Posterior cingulate gyrus (tissue), 11 donors: Measurements from ENCODE around the gene CCDC92.
"Not testable (repeated sequence)": the region's sequence is repeated elsewhere in the genome, so short reads cannot be mapped to it uniquely, and the experiment has no call there.

Source experiments
- DNase-seq, 10 donors: peaks; one replicate each; pipeline versions ENCODE4 v3.0.0 to v3.0.0-alpha.2; 2020 to 2021; ENCODE audit warnings: mixed read lengths in 3 of 10
- intact Hi-C: fragments of 100-400 bp; cut with DNase I; formaldehyde crosslinking; loops from one replicate; pipeline ENCODE4 v1.15.1; 2023

The CCDC92 gene

GRCh38 chr12:123916729-123917128 is 55.9 kb downstream of the CCDC92 start:
- DNase-seq: no peak
- intact Hi-C loops: no loop called here

- no peak for DNase-seq
- intact Hi-C loops: no loop called here
Observed at GRCh38 chr12:123914726-123915333, 57.8 kb downstream of the CCDC92 start.

DNA sequence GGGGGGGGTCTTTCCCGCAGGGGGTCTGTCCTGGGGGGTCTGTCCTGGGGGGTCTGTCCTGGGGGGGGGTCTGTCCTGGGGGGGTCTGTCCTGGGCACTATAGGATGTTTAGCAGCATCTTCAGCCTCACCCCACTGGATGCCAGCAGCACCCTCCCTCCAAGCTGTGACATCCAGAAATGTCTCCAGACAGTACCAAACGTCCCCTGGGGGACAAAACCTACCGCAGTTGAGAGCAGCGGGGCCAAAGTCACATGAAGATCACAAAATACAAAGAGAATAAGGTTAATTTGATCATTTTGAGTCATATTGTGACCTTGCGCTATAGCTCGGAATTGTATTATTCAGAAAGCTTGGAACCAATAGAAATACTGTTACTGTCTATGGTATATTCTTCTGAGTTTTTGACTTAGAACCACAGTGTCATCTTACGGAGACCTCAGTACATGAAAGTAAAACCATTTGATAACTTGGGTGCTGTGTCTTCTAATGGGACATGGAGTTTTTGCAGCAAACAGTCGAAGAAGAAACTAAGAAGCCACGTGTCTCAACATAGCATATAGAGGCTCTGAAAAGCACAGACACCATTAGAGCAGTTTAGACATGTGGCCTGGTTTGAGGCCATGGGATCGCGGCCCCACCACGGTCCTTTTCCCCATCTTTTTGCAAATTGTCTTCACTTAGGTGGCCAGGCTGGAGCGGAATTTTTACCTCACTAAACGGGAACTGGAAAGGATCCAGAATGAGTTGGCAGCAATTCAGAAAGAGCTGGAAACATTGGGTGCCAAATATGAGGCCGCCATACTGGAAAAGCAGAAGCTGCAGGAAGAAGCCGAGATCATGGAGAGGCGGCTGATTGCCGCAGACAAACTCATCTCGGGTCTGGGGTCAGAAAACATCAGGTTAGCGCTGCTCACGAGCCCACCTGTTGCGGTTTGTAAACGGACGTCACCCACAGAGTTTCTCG is 59.9 kb downstream of the CCDC92 start:
- DNase-seq: no peak
- intact Hi-C loops: no loop called here

GRCh38 chr12:123911672-123912409 is 60.8 kb downstream of the CCDC92 start:
- intact Hi-C loops, DNase-seq: not testable (repeated sequence)

- DNase-seq: no peak
- intact Hi-C loops: no loop called here
Observed at GRCh38 chr12:123910761-123911193, 61.9 kb downstream of the CCDC92 start.

DNA sequence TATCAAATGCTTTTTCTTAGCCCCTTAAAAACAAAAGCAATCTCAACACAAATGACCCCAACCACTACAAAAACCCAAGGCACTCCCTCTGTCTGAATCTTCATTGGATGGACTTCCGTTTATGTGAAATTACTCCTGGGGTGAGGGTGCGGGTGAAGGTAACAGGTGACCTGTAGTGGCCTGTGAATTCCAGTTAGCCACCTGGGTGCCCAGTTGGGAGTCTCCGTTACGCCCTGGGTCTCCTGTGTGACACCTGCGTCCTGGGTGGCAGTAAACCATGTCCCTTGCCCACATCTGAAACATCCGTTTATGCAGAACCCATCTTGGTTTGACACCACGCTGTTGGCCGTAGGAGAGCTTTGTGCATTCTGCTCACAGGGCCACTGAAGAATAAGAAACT is 62.6 kb downstream of the CCDC92 start:
- no peak for DNase-seq

GRCh38 chr12:123908884-123909725 is 63.5 kb downstream of the CCDC92 start:
- no peak for DNase-seq
- intact Hi-C loops: no loop called here

More for the DNA sequence above, 62.6 kb downstream of the CCDC92 start:
- intact Hi-C loops: no loop called here

- intact Hi-C loops: no loop called here
- peak in 1 of 10 donors; percentile 24 for DNase-seq
Observed at GRCh38 chr12:123907726-123908476, 64.7 kb downstream of the CCDC92 start.

DNA sequence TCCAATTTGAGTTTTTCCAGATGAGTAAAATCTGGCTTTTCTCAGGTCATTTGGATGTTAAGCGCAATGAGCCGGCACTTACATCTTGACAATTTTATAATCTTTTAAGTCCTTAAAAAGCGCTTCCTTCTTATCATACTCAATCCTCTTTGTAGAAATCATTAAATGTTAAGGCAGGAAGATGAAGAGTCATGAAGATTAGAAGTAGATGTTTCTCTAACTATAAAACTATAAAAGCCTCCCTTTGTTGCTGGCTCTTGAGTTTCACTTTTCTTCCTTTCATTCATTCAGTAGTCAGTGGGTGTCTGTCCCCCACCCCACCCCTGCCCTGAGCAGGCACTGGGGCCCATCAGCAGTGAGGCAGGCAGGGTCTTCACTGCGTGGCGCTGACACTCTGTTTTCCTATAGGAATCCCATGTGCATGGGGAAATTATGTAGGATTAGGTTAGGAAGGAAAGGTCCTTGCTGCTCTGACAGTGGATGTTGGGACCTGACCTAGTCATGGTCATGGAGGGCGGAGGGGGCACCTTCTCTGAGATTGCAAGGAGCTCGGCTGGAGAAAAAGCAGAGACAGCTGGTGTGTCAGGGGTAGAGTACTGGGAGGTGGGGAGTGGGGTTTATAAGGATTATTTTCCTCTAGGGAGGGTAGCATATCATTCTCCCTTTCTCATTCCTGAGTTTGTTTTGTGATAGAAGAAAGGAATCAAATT is 65.8 kb downstream of the CCDC92 start:
- intact Hi-C loops: no loop called here
- no peak for DNase-seq

DNA sequence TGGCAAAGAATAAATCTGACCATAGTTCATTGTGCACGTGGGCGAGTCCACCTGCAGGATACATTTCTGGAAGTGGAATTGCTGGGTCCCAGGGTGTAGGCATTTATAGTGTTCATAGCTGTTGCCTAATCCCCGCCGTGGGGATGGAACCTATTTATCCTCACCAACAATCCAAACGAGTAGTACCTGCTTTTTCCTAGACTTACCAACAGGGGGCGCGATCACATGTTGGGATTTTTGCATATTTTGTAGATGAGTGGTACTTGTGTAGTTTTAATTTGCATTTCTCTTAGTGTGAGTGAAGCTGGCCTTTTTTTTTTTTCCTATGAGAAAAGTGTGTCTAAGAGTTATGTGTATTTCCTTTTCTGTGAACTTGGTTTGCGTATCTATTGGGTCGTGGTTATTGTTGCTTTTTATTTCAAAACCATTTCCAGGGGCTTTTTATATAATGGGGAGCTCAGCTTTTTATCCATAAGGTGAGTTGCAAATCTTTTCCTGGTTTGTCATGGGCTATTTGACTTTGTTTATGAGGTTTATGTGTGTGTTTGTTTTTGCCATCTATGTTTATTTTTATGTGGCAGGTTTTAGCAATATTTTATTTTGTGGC is 67.2 kb downstream of the CCDC92 start:
- peak in 6 of 10 donors; percentile 34 to 84 (median 62) for DNase-seq
- intact Hi-C loops: loop anchor here (1.0 kb wide), 1 partner anchor 79 kb away; no protein-coding TSS in a partner anchor

GRCh38 chr12:123903301-123904065 is 69.1 kb downstream of the CCDC92 start:
- intact Hi-C loops: no loop called here
- DNase-seq: peak in 1 of 10 donors; percentile 58

GRCh38 chr12:123902821-123903220 is 69.8 kb downstream of the CCDC92 start:
- DNase-seq: no peak
- intact Hi-C loops: no loop called here

GRCh38 chr12:123900871-123901376 is 71.7 kb downstream of the CCDC92 start:
- intact Hi-C loops: no loop called here
- DNase-seq: no peak

DNA sequence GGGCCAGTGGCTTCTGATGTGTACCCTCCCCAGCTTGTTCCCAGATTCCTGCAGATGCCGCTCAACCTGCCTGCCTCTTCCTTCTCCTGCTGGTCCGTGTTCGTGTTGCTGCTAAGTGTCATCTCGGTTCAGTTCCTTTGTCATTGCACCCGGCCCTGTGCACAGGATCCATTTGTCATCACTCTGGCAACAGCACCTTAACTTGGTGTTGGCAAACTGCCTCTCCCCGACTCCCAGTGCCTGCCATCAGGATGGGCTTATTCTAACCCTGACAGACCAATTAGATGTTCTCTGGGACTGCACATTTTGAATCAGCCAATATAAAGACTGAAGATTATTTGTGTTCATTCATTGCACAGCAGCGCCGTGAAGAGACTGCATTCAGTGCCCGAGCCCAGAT is 73.3 kb downstream of the CCDC92 start:
- intact Hi-C loops: no loop called here
- DNase-seq: no peak

DNA sequence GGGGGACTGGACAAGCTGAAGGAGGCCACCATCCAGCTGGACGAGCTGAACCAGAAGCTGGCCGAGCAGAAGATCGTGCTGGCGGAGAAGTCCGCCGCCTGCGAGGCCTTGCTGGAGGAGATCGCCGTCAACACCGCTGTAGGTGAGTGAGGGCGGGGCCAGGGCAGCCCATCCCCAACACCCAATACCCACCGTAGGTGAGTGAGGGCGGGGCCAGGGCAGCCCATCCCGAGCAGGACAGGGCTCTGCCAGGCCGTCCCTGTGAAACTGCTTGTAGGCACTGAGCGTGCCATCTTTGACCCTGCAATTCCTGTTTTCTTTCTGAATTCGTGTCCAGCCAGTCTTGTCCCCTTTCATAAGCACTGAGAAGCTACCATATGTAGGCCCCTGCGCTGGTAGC is 74.0 kb downstream of the CCDC92 start:
- intact Hi-C loops: no loop called here
- no peak for DNase-seq

DNA sequence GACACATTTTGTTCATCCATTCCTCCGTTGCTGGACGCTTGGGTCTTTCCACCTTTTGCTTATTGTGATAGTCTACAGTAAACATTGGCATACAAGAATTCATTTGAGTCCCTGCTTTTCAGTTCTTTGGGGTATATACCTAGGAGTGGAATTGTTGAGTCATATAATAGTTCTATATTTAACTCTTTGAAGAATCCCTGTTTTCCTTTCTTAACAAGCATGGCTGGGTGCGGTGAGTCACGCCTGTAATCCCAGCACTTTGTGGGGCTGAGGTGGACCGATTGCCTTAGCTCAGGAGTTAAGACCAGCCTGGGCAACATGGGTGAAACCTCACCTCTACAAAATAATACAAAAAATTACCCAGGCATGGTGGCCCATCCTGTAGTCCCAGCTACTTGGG is 75.4 kb downstream of the CCDC92 start:
- intact Hi-C loops: no loop called here
- peak in 1 of 10 donors; percentile 38 for DNase-seq

DNA sequence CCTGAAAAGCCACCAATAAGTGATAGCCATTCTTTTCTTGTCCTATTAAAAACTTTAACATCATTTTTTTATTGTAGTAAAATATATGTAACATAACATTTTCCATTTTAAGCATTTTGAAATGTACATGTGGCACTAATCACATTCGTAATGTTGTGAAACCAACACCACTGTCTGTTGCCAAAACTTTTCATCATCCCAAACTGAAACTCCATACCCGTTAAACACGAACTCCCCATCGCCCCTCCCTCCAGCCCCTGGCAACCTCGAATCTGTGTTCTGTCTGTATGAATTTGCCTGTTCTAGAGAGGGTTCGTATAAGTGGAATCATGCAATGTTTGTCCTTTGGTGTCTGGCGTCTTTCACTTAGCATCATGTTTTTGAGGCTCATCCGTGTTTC is 75.9 kb downstream of the CCDC92 start:
- peak in 1 of 10 donors; percentile 55 for DNase-seq
- intact Hi-C loops: no loop called here
